Measurements from ENCODE around the gene TMX1.
A peak's percentile ranks its signal among the peaks of the same experiment; 100 is the strongest.

Gene TMX1

GRCh38 chr14:51242545-51243490, 2.8 kb downstream of the TMX1 start:
- WGBS, 2 experiments (ENCODE audit: insufficient coverage in 2 of 2) = 10 to 17% methylated on average over 2 of the region's 7 CpGs
- Histone ChIP-seq H3K36me3 (ENCODE audit: control insufficient read depth, insufficient read depth, low read length) (peaks cover 31% of the 10 kb centered on the region), H3K9me3 (ENCODE audit: control insufficient read depth, low read length) (no peaks in the 10 kb centered on the region), H3K4me1 (ENCODE audit: control insufficient read depth, insufficient read depth, low read length, poor library complexity, severe bottlenecking) (peaks cover 4% of the 10 kb centered on the region), H3K4me3 (ENCODE audit: extremely low read depth, insufficient read depth, low read length, poor library complexity, severe bottlenecking) (no peak overlapping the region), H3K27ac (ENCODE audit: low read depth, low read length, severe bottlenecking) (peak overlapping the region; percentile 10)

- no CpG with 5 or more reads among the region's 5 CpGs for WGBS, 2 experiments (ENCODE audit: insufficient coverage in 2 of 2)
- Histone ChIP-seq H3K27ac (ENCODE audit: low read depth, low read length, severe bottlenecking) (no peak overlapping the region), H3K4me3 (ENCODE audit: extremely low read depth, insufficient read depth, low read length, poor library complexity, severe bottlenecking) (no peak overlapping the region), H3K36me3 (ENCODE audit: control insufficient read depth, insufficient read depth, low read length) (peaks cover 48% of the 10 kb centered on the region), H3K9me3 (ENCODE audit: control insufficient read depth, low read length) (no peaks in the 10 kb centered on the region), H3K4me1 (ENCODE audit: control insufficient read depth, insufficient read depth, low read length, poor library complexity, severe bottlenecking) (peaks cover 4% of the 10 kb centered on the region)
Measured at GRCh38 chr14:51244591-51244990, 4.5 kb downstream of the TMX1 start.

GRCh38 chr14:51246032-51246431, 6.0 kb downstream of the TMX1 start:
- Histone ChIP-seq H3K27ac (ENCODE audit: low read depth, low read length, severe bottlenecking) (no peak overlapping the region), H3K9me3 (ENCODE audit: control insufficient read depth, low read length) (no peaks in the 10 kb centered on the region), H3K4me3 (ENCODE audit: extremely low read depth, insufficient read depth, low read length, poor library complexity, severe bottlenecking) (no peak overlapping the region), H3K36me3 (ENCODE audit: control insufficient read depth, insufficient read depth, low read length) (peaks cover 62% of the 10 kb centered on the region), H3K4me1 (ENCODE audit: control insufficient read depth, insufficient read depth, low read length, poor library complexity, severe bottlenecking) (peaks cover 3% of the 10 kb centered on the region)
- 75 to 81% methylated on average over 2 of the region's 4 CpGs for WGBS, 2 experiments (ENCODE audit: insufficient coverage in 2 of 2)

GRCh38 chr14:51248016-51248987, 8.3 kb downstream of the TMX1 start:
- Histone ChIP-seq H3K36me3 (ENCODE audit: control insufficient read depth, insufficient read depth, low read length) (peaks cover 83% of the 10 kb centered on the region), H3K9me3 (ENCODE audit: control insufficient read depth, low read length) (no peaks in the 10 kb centered on the region), H3K4me3 (ENCODE audit: extremely low read depth, insufficient read depth, low read length, poor library complexity, severe bottlenecking) (no peak overlapping the region), H3K27ac (ENCODE audit: low read depth, low read length, severe bottlenecking) (no peak overlapping the region), H3K4me1 (ENCODE audit: control insufficient read depth, insufficient read depth, low read length, poor library complexity, severe bottlenecking) (no peaks in the 10 kb centered on the region)
- 90 to 96% methylated on average over 3 of the region's 4 CpGs for WGBS, 2 experiments (ENCODE audit: insufficient coverage in 2 of 2)

GRCh38 chr14:51251486-51251885, 11.4 kb downstream of the TMX1 start:
- Histone ChIP-seq H3K4me1 (ENCODE audit: control insufficient read depth, insufficient read depth, low read length, poor library complexity, severe bottlenecking) (no peaks in the 10 kb centered on the region), H3K4me3 (ENCODE audit: extremely low read depth, insufficient read depth, low read length, poor library complexity, severe bottlenecking) (no peak overlapping the region), H3K9me3 (ENCODE audit: control insufficient read depth, low read length) (no peaks in the 10 kb centered on the region), H3K36me3 (ENCODE audit: control insufficient read depth, insufficient read depth, low read length) (peaks cover 67% of the 10 kb centered on the region), H3K27ac (ENCODE audit: low read depth, low read length, severe bottlenecking) (no peak overlapping the region)
- WGBS, 2 experiments (ENCODE audit: insufficient coverage in 2 of 2) = no CpG with 5 or more reads among the region's 4 CpGs

- H3K4me3 ChIP-seq (ENCODE audit: extremely low read depth, insufficient read depth, low read length, poor library complexity, severe bottlenecking) = no peak overlapping the region
- H3K4me1 ChIP-seq (ENCODE audit: control insufficient read depth, insufficient read depth, low read length, poor library complexity, severe bottlenecking) = no peaks in the 10 kb centered on the region
- no peak overlapping the region for H3K27ac ChIP-seq (ENCODE audit: low read depth, low read length, severe bottlenecking)
- H3K36me3 ChIP-seq (ENCODE audit: control insufficient read depth, insufficient read depth, low read length) = peaks cover 66% of the 10 kb centered on the region
- no peaks in the 10 kb centered on the region for H3K9me3 ChIP-seq (ENCODE audit: control insufficient read depth, low read length)
Measured at GRCh38 chr14:51253880-51254279, 13.8 kb downstream of the TMX1 start.

GRCh38 chr14:51258280-51258679, 18.2 kb downstream of the TMX1 start:
- WGBS, 2 experiments (ENCODE audit: insufficient coverage in 2 of 2) = no CpG with 5 or more reads among the region's 1 CpG
- no peaks in the 10 kb centered on the region for H3K4me1 ChIP-seq (ENCODE audit: control insufficient read depth, insufficient read depth, low read length, poor library complexity, severe bottlenecking)
- peaks cover 28% of the 10 kb centered on the region for H3K36me3 ChIP-seq (ENCODE audit: control insufficient read depth, insufficient read depth, low read length)
- H3K9me3 ChIP-seq (ENCODE audit: control insufficient read depth, low read length) = no peaks in the 10 kb centered on the region
- H3K27ac ChIP-seq (ENCODE audit: low read depth, low read length, severe bottlenecking) = no peak overlapping the region
- no peak overlapping the region for H3K4me3 ChIP-seq (ENCODE audit: extremely low read depth, insufficient read depth, low read length, poor library complexity, severe bottlenecking)

GRCh38 chr14:51258788-51259187, 18.7 kb downstream of the TMX1 start:
- H3K9me3 ChIP-seq (ENCODE audit: control insufficient read depth, low read length) = no peaks in the 10 kb centered on the region
- peaks cover 25% of the 10 kb centered on the region for H3K36me3 ChIP-seq (ENCODE audit: control insufficient read depth, insufficient read depth, low read length)
- no peak overlapping the region for H3K4me3 ChIP-seq (ENCODE audit: extremely low read depth, insufficient read depth, low read length, poor library complexity, severe bottlenecking)
- no peaks in the 10 kb centered on the region for H3K4me1 ChIP-seq (ENCODE audit: control insufficient read depth, insufficient read depth, low read length, poor library complexity, severe bottlenecking)
- no peak overlapping the region for H3K27ac ChIP-seq (ENCODE audit: low read depth, low read length, severe bottlenecking)

- Histone ChIP-seq H3K27ac (ENCODE audit: low read depth, low read length, severe bottlenecking) (no peak overlapping the region), H3K9me3 (ENCODE audit: control insufficient read depth, low read length) (no peaks in the 10 kb centered on the region), H3K4me3 (ENCODE audit: extremely low read depth, insufficient read depth, low read length, poor library complexity, severe bottlenecking) (no peak overlapping the region), H3K4me1 (ENCODE audit: control insufficient read depth, insufficient read depth, low read length, poor library complexity, severe bottlenecking) (no peaks in the 10 kb centered on the region), H3K36me3 (ENCODE audit: control insufficient read depth, insufficient read depth, low read length) (peaks cover 22% of the 10 kb centered on the region)
- WGBS, 2 experiments (ENCODE audit: insufficient coverage in 2 of 2) = 100% methylated on average over 1 of the region's 3 CpGs; no CpG with 5 or more reads in 1 of the 2 experiments
Measured at GRCh38 chr14:51260225-51260624, 20.2 kb downstream of the TMX1 start.

- Histone ChIP-seq H3K36me3 (ENCODE audit: control insufficient read depth, insufficient read depth, low read length) (peaks cover 22% of the 10 kb centered on the region), H3K4me1 (ENCODE audit: control insufficient read depth, insufficient read depth, low read length, poor library complexity, severe bottlenecking) (no peaks in the 10 kb centered on the region), H3K27ac (ENCODE audit: low read depth, low read length, severe bottlenecking) (no peak overlapping the region), H3K4me3 (ENCODE audit: extremely low read depth, insufficient read depth, low read length, poor library complexity, severe bottlenecking) (no peak overlapping the region), H3K9me3 (ENCODE audit: control insufficient read depth, low read length) (no peaks in the 10 kb centered on the region)
- WGBS, 2 experiments (ENCODE audit: insufficient coverage in 2 of 2) = 86 to 97% methylated on average over 2 of the region's 2 CpGs
Measured at GRCh38 chr14:51261151-51261550, 21.1 kb downstream of the TMX1 start.
